ENCODE data around the gene B3GNT7. TPM values are rescaled to one million over a fixed set of nuclear protein-coding genes. Genes with fewer than 3 reads are reported as not detected.
A peak's percentile ranks its signal among the peaks of the same experiment; 100 is the strongest.

Gene B3GNT7
- total RNA-seq, 1 experiment from 2014 or later: 6.1 TPM

DNA sequence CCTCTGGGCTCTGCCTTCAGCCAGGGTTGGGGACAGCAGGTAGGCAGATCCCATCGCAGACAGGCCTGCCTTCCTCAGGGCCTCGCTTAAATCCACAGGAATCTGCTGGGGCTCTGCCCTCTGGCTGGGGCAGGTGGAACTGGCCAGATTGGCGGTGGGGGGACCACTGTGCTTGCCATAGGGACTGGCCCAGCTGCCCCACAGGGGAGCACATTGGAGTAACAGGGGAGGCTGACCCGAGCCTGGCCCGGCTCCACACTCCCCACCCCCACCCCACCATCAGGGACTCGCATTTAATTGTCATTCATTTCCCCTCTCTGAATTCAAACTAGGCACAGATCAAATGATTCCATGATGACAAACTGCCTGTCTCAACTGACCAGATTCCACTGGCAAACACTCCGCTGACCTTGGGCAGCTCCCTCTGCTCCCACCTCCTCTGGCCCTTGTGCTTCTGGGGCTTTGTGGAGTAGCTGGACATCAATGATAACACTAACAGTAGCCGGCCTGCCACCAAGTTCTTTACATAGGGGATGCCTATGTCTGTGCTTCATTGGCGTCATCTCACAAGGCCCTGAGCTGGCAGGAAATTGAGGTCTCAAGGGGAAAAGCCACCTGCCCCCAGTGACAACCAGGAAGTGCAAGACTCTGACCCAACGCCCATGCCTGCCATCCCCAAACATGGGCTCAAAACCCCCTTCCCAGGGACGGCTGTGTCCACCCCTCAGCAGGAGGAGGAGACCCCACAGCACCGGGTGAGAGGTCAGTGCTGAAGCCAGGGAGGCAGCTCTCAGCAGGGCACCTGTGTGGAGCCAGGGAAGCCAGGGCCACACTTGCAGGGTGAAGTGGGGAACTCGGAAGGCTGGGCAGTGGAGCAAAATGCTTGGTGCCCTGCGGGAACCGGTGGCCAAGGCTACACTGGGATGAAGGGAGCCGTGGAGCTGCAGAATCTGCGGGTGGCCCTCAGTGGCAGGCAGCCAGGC is 2.1 kb upstream of the B3GNT7 start:
- Histone ChIP-seq H3K4me2 (ENCODE audit: low read length) (no peak overlapping the region), H3K9me3 (ENCODE audit: control insufficient read depth in 1 of 2, insufficient read depth in 1 of 2, low read depth in 1 of 2, low read length in 2 of 2) (no peaks in the 10 kb centered on the region), H3K4me1 (ENCODE audit: control insufficient read depth in 1 of 2, insufficient read depth in 2 of 2, low read length in 2 of 2) (peaks cover 10 to 28% of the 10 kb centered on the region in 2 experiments), H3K79me2 (ENCODE audit: insufficient read depth, low read length) (no peaks in the 10 kb centered on the region), H4K20me1 (ENCODE audit: insufficient read depth) (no peaks in the 10 kb centered on the region), H3K36me3 (ENCODE audit: control insufficient read depth in 1 of 2, insufficient read depth in 2 of 2, low read length in 2 of 2) (no peaks in the 10 kb centered on the region), H3K9me2 (ENCODE audit: insufficient read depth) (no peaks in the 10 kb centered on the region), H3K4me3 (replicated peaks in 1 of 2; ENCODE audit: low read depth in 1 of 2, low read length in 2 of 2) (no peak overlapping the region), H3K9ac (ENCODE audit: low read length) (no peak overlapping the region), H2AFZ (ENCODE audit: low read depth, low read length, poor library complexity, severe bottlenecking) (no peak overlapping the region), H3K27ac (ENCODE audit: low read depth, low read length) (no peak overlapping the region), H3K27me3 (ENCODE audit: insufficient read depth, low read length) (no peaks in the 10 kb centered on the region)
- ChIA-PET POLR2A (no interaction called here), RAD21 (ENCODE audit: low non-redundant PET in 1 of 2, low total read pairs in 2 of 2, uncharacterized antibody in 2 of 2, unreplicated experiment in 2 of 2) (no interaction called here), CTCF (no interaction called here)
- ATAC-seq: no peak
- no peak for DNase-seq (ENCODE audit: low read depth, low spot score)
- peak; percentile 28 for TF ChIP-seq RAD21 (IDR thresholded peaks at IDR 0.05; ENCODE audit: low read depth)
- TF ChIP-seq POLR2A (IDR thresholded peaks at IDR 0.05; ENCODE audit: borderline replicate concordance, extremely low read depth, insufficient read depth, insufficient read length): no peak
- peak; percentile 9 to 29 (median 24); a peak in 3 of 6 replicates for TF ChIP-seq CTCF (IDR thresholded peaks at IDR 0.05 in 2 of 3, conservative IDR thresholded peaks at IDR 0.05 in 1 of 3; ENCODE audit: borderline replicate concordance in 1 of 3, insufficient read depth in 1 of 3, low read depth in 2 of 3, low read length in 2 of 3)
- intact Hi-C loops (cut with micrococcal nuclease): no loop called here
- BruUV-seq (replicated peaks): no TSS peak
